BJ (cell line): ENCODE measurements around the gene GOSR1. TPM values are rescaled to one million over a fixed set of nuclear protein-coding genes. Genes with fewer than 3 reads are reported as not detected.
"Not testable (repeated sequence)": the region's sequence is repeated elsewhere in the genome, so short reads cannot be mapped to it uniquely, and the experiment has no call there.

Experiments
- CTCF ChIA-PET: fragments of 350-600 bp; formaldehyde crosslinking; extraction: SDS; loops from one replicate; lab custom pipeline; 2021; ENCODE audit warnings: antibody characterized with exemption, inconsistent platforms; lab: Yijun Ruan, JAX
- POLR2A ChIA-PET: fragments of 300-600 bp; sonication (Branson Sonifier 250); formaldehyde crosslinking; extraction: SDS; loops from one replicate; lab custom pipeline; 2021; ENCODE audit warnings: antibody characterized with exemption; lab: Charles Lee
- DNase-seq: peaks from one replicate; pipeline ENCODE4 v3.0.0-alpha.2; 2011; ENCODE audit warnings: low read depth
- H3K27me3 ChIP-seq: 2 replicates; pipeline ENCODE4 v1.6.0; 2011; ENCODE audit warnings: low read length; ENCODE audit not compliant: control insufficient read depth, insufficient read depth
- H3K36me3 ChIP-seq: 2 replicates; pipeline ENCODE4 v1.5.1; 2011; ENCODE audit warnings: low read length; ENCODE audit not compliant: control insufficient read depth, insufficient read depth
- H3K4me3 ChIP-seq: 2 replicates; pipeline ENCODE4 v1.5.1; 2011; ENCODE audit warnings: low read depth, mild to moderate bottlenecking, control low read depth, low read length
- polyA plus RNA-seq: library from polyadenylated mRNA; depleted of rRNA; stranded (reverse); fragments of >200 nt; gene quantifications from 2 replicates; pipeline ENCODE4 v1.2.3, GENCODE V29; 2011
- TF ChIP-seq, protein P1 (sequence below): IDR thresholded peaks from 2 replicates; pipeline ENCODE4 v1.5.1; 2011; ENCODE audit warnings: low read depth, mild to moderate bottlenecking, control low read depth, inconsistent platforms, low read length, moderate library complexity; ENCODE audit not compliant: insufficient read depth

GOSR1 gene
- polyA plus RNA-seq, 1 experiment = 12.5 TPM

DNA sequence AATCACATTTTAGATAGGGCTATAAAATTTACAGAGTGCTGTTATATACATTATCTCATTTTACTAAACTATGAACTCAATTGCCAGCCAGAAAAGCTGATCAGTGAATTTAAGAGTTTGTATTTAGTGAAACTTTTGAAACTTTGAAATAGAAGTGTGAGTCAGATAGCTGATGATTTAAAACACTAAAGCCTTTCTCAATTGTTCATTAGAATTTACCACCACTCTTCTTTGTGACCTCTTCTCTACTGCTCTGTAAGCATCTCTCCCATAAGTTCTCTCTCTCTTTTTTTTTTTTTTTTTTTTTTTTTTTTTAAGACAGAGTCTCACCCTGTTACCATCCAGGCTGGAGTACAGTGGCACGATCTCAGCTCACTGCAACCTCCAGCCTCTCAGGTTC lies 43.7 kb downstream of the GOSR1 start:
- Histone ChIP-seq H3K27me3 (no peaks in the 10 kb centered on the region), H3K36me3 (peaks cover 4% of the 10 kb centered on the region; the same call in 1 of the 2 replicates), H3K4me3 (no peak overlapping the region)
- POLR2A ChIA-PET = no interaction called here
- DNase-seq = no peak
- CTCF ChIA-PET = interaction anchor here (0.7 to 1.0 kb wide), 3 partner anchors 10 to 80 kb away, joined by 3 to 4 read pairs (median 3); no protein-coding TSS in a partner anchor
- TF ChIP-seq, protein P1, sequence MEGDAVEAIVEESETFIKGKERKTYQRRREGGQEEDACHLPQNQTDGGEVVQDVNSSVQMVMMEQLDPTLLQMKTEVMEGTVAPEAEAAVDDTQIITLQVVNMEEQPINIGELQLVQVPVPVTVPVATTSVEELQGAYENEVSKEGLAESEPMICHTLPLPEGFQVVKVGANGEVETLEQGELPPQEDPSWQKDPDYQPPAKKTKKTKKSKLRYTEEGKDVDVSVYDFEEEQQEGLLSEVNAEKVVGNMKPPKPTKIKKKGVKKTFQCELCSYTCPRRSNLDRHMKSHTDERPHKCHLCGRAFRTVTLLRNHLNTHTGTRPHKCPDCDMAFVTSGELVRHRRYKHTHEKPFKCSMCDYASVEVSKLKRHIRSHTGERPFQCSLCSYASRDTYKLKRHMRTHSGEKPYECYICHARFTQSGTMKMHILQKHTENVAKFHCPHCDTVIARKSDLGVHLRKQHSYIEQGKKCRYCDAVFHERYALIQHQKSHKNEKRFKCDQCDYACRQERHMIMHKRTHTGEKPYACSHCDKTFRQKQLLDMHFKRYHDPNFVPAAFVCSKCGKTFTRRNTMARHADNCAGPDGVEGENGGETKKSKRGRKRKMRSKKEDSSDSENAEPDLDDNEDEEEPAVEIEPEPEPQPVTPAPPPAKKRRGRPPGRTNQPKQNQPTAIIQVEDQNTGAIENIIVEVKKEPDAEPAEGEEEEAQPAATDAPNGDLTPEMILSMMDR = no peak

DNA sequence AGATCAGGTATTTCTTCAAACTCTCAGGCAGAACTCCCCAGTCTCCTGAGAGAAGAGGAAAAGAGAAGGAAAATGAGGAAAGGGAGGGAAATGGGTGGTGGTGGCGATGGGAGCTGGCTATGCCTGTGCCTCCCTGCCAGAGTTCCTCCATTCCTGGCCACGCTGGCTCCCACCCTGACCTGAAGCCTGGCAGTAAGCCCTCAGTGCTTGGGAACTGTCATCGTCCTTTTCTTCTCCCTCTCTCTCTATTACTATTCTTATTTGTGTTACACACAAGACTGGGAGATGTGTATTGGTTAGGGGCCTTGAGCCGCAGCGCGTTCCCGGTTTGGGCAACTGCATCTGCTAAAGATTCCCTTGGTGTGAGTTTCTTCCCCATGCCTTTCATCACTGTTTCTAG lies 44.6 kb downstream of the GOSR1 start:
- TF ChIP-seq, protein P1 = no peak
- H3K4me3 ChIP-seq = no peak overlapping the region
- H3K27me3 ChIP-seq = no peaks in the 10 kb centered on the region
- ChIA-PET POLR2A (no interaction called here), CTCF (no interaction called here)
- peaks cover 4% of the 10 kb centered on the region; the same call in 1 of the 2 replicates for H3K36me3 ChIP-seq
- no peak for DNase-seq

DNA sequence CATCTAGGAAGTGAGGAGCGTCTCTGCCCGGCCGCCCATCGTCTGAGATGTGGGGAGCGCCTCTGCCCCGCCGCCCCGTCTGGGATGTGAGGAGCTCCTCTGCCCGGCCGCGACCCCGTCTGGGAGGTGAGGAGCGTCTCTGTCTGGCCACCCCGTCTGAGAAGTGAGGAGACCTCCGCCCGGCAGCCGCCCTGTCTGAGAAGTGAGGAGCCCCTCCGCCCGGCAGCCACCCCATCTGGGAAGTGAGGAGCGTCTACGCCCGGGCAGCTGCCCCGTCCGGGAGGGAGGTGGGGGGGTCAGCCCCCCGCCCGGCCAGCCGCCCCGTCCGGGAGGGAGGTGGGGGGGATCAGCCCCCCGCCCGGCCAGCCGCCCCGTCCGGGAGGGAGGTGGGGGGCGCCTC lies 46.0 kb downstream of the GOSR1 start:
- DNase-seq, CTCF ChIA-PET, H3K36me3 ChIP-seq, H3K27me3 ChIP-seq, H3K4me3 ChIP-seq, POLR2A ChIA-PET: not testable (repeated sequence)

DNA sequence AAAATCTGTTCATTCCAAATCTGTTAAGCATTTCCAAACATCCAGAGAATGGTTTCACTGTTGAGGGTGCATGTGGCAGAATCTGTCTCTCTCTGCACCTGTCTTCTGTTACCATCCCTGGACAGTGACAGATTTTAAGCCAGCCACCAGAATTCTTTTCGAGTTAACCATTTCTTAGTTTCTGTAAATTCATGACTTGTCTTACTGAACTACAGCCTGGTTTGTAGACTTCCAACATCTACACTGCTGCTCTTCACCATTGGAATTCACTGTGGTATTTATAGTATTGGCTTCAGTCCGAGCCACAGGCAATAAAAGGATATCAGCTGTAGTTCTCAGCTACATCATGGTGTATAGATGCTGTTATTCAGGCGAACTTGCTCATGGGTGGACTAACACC lies 47.6 kb downstream of the GOSR1 start:
- Histone ChIP-seq H3K4me3 (no peak overlapping the region), H3K27me3 (no peaks in the 10 kb centered on the region), H3K36me3 (peaks cover 4% of the 10 kb centered on the region; the same call in 1 of the 2 replicates)
- peak; percentile 68 for DNase-seq
- TF ChIP-seq, protein P1 = no peak
- CTCF ChIA-PET = interaction anchor here (1.9 kb wide), 1 partner anchor 48 kb away, joined by 6 read pairs; the partner anchor contains the start of gene GOSR1
- POLR2A ChIA-PET = no interaction called here

DNA sequence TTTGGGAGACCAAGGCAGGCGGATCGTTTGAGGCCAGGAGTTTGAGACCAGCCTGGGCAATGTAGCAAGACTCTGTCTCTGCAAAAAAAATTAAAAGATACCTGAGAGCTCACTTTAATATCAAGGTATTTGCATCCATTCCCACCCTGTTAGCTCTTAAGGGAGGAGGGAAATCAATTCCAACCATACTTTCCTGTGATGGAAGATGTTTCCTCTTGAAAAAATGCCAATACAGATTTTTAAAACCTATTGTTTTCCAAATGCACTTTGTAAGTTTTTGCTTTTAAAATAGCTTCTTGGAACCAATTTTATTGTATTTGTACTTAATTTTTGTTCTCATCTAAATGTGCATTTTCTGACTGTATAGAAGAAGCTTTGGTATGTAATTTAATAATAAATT lies 49.2 kb downstream of the GOSR1 start:
- TF ChIP-seq, protein P1 = no peak
- no peak for DNase-seq
- Histone ChIP-seq H3K4me3 (no peak overlapping the region), H3K27me3 (no peaks in the 10 kb centered on the region), H3K36me3 (peaks cover 4% of the 10 kb centered on the region; the same call in 1 of the 2 replicates)
- ChIA-PET CTCF (interaction anchor here (1.4 to 1.9 kb wide), 2 partner anchors 49 to 186 kb away, joined by 3 to 6 read pairs; partner anchors contain the start of gene GOSR1), POLR2A (no interaction called here)

DNA sequence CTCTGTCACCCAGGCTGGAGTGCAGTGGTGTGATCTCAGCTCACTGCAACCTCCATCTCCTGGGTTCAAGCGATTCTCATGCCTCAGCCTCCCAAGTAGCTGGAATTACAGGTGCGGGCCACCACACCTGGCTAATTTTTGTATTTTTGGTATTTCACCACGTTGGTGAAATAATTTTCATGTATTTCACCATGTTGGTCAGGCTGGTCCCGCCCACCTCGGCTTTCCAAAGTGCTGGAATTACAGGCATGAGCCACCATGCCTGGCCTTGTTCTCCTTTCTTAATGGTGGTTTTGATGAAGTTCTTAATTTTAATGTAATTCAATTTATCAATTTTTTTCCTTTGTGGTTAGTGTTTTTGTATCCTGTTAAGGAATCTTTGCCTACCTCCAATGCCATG lies 51.5 kb downstream of the GOSR1 start:
- POLR2A ChIA-PET, DNase-seq, H3K27me3 ChIP-seq, H3K36me3 ChIP-seq, H3K4me3 ChIP-seq: not testable (repeated sequence)
- CTCF ChIA-PET = interaction anchor here (1.5 kb wide), 1 partner anchor 72 kb away, joined by 3 read pairs; no protein-coding TSS in a partner anchor
